Erythroblast (primary cell): ENCODE results near the gene MNT.
"Not testable (repeated sequence)": the region's sequence is repeated elsewhere in the genome, so short reads cannot be mapped to it uniquely, and the experiment has no call there.

ENCODE experiments used
- GATA1 ChIP-seq: IDR thresholded peaks from 2 replicates; pipeline ENCODE4 v1.6.1; 2011; ENCODE audit warnings: low read depth, mild to moderate bottlenecking, control low read depth, low read length, moderate library complexity
- POLR2A ChIP-seq: IDR thresholded peaks from 2 replicates; pipeline ENCODE4 v1.6.1; 2011; ENCODE audit warnings: mild to moderate bottlenecking, low read length

DNA sequence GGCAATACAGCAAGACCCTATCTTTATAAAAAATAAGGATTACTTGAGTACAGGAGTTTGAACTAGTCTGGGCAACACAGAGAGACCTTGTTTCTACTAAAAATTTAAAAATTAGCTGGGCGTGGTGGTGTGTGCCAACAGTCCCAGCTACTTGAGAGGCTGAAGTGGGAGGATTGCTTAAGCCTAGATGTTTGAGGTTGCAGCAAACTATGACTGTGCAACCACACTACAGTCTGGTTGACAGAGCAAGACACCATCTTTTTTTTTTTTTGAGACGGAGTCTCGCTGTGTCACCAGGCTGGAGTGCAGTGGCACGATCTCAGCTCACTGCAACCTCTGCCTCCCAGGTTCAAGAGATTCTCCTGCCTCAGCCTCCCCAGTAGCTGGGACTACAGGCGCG lies 39.1 kb upstream of the MNT start:
- not testable (repeated sequence) for TF ChIP-seq POLR2A, GATA1
